ENCODE results near the gene GSE1. TPM values are rescaled to one million over a fixed set of nuclear protein-coding genes. Genes with fewer than 3 reads are reported as not detected.

GSE1 gene
- total and polyA plus RNA-seq, 9 of the 15 experiments (the other 6 are each of a cell fraction or from before 2014, with no cell fraction given) = 12.2 to 244 (median 57.9) TPM

GRCh38 chr16:85687651-85688471, 74.7 kb downstream of the GSE1 start (continued):
- no peak for TF ChIP-seq ZNF592 (IDR thresholded peaks at IDR 0.05)
- TF ChIP-seq STAT6 (CRISPR knock-in tag; IDR thresholded peaks at IDR 0.05) = no peak
- no peak for TF ChIP-seq PYGO2 (tag; IDR thresholded peaks at IDR 0.05)
- TF ChIP-seq ZFP36 (IDR thresholded peaks at IDR 0.05; ENCODE audit: low read depth, low read length, partially characterized antibody) = no peak
- no peak for TF ChIP-seq LEF1 (IDR thresholded peaks at IDR 0.05)
- TF ChIP-seq ZBTB9 (CRISPR knock-in tag; IDR thresholded peaks at IDR 0.05) = no peak
